Stimulated activated CD4-positive, alpha-beta T cell treated with anti-CD3 and anti-CD28 coated beads, Interleukin-2, amount 100 ng/mL, for 48 hours (primary cell): Measurements from ENCODE around the gene TNFRSF6B.
"Not testable (repeated sequence)": the region's sequence is repeated elsewhere in the genome, so short reads cannot be mapped to it uniquely, and the experiment has no call there.

ENCODE experiments used
- DNase-seq, 2 donors: peaks; one replicate each; pipeline ENCODE4 v3.0.0-alpha.2; 2020

The TNFRSF6B gene

DNA sequence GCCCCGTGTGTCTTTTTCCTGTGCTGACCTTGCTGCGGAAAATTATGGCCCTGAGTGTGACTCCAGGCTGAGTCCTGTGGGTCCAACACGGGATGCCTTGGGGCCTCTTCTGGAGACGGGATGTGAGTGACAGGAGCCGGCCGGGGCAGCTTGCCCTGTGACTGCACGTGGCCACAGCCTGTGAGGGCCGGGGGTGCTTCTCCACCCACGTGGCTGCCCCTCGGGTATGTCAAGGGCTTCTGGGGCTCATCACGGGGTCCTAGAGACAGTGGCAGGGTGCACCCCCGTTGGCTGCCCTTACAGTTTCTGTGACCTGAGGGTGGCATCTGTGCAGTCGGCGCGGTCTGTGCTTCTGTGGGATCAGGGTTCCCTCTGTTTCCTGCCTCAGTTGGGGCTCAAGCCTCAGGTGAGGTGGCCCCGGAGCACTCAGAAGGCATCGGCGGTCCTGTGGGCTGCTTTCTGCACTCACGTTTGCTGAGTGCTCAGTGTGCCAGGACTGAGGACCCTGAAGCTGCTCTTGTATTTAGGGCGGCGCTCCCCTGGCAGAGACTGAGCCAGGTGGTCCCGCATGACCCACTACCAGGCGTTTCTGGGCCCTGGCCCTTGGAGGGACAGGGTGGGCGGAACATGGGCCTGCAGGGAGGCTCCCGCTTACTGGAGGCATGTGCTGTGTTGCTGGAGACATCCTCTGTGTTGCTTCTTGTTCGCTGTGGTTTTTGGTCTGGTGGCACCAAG, 33.0 kb upstream of the TNFRSF6B start:
- no peak for DNase-seq

DNA sequence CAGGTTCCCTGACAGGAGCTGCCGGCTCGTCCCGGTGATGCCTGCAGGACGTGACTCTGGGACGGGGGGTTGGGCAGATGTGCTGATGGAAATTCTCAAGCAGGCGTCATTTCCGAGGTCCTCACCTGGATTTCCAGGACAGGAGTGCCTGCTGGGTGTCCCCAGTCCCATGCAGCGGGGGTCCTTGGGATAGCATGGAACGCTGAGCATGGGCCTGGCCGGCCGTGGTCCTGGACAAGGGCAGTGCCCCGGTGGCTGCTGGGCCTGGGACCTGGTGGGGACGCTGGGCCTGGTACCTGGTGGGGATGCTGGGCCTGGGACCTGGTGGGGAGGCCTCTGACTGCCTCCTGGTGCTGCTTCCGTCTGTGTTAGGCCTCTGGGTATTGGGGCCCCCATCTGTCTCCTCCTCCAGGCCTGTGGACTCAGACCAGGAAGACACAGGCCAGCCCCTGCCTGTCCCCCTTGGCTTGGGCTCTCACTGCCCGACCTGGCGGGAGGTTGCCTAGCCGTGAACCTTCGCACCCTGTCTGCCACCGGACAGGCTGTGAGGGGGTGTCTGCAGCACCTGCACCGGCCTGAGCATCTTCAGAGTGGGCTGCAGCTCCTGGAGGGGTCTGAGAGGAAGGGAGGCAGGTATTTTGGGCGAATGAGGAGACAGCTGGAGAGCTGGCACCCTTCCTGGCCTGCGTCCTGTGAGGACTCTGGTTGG, 32.2 kb upstream of the TNFRSF6B start:
- no peak for DNase-seq

DNA sequence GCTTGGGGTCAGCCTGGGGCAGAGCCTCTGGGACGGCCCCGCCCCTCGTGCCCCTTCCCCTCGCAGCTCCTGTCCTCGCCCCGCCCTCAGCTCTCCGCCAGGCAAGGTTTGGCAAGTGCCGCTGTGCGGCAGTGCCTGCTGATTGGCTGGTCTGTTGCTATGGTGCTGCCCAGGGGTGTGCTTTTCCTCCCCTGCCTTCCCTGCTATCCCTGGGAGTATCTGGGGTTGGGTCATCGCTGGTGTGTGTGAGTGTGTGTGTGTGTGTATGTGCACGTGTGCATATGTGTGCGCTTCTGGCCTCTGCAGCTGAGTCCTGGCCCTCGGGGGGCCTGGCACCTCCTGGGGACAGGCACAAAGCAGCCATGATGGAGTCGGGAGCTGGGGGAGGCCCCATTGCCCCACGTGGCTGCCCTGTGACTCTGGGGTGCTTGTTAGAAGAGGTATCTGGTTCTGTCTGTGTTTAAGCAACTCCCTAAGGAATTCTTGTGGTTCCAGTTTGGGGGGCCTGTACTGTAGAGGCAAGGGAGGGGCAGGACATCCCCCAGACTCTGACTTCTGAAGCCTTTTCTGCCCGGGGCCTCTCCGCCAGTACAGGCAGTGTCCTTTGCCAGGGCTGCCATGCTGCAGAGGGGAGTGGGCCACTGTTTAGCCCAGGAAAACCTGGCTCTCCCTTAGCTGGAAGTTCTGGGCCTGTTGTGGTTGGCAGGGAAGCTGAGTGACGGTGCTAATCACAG, 31.4 kb upstream of the TNFRSF6B start:
- DNase-seq = no peak

DNA sequence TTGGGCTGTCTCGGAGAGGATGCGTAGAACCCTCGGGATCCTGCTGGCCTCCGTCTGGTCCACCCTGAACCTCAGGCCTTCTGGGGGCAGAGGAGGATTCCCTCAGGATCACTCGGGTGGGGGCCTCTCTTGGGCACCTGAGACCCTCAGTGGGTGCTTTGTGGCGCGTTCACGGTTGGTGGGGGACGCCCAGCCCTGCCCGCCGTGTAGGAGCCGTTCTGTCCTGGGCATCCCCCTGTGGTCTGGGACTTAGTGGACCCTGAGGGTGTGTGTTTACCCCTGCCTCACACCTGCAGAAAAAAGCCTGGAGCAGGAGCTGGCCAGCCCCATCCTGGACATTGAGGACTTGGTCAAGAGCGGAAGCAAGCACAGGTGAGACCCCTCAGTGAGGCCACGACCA, 30.7 kb upstream of the TNFRSF6B start:
- DNase-seq = no peak

DNA sequence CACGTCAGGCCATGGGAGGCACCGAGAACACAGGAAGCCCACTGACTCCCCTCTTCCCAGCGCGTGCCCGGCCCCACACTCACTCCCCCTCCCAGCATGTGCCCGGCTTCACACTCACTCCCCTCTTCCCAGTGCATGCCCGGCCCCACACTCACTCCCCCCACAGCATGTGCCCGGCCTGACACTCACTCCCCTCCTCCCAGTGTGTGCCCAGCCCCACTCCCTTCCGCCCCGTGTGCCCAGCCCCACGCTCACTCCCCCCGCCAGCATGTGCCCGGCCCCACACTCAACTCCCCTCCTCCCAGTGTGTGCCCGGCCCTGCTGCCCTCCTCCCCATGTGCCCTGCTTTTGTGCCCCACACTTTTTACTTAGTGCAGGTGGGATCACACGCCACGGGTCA, 28.6 kb upstream of the TNFRSF6B start:
- no peak for DNase-seq

DNA sequence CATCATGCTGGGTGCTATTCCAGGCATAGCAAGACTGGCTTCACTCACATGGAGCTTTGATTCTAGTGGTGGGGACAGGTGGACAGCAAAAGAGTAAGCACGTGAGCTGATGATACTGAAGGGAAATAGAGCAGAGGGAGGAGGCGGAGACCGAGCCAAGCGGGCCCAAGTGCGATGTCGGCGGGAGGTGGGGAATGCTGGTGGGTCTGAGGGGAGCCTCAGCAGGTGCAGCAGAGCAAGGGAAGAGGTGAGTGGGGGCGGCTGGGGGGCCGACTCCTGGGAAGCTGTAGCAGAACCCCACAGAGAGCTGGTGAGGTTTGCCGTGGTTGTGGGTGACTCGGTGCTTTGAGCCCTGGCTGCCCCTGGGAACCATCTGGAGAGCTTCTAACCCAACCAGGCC, 28.1 kb upstream of the TNFRSF6B start:
- no peak for DNase-seq

DNA sequence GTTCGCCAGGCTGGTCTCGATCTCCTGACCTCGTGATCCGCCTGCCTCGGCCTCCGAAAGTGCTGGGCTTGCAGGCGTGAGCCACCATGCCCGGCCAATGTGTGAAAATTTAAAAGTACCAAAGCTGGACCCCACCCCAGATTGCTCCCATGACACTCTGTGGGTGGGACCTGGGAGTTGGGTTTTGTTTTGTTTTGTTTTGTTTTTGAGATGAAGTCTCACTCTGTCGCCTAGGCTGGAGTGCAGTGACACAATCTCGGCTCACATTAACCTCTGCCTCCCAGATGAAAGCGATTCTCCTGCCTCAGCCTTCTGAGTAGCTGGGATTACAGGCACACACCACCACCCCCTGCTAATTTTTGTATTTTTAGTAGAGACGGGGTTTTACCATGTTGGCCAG, 24.8 kb upstream of the TNFRSF6B start:
- not testable (repeated sequence) for DNase-seq

DNA sequence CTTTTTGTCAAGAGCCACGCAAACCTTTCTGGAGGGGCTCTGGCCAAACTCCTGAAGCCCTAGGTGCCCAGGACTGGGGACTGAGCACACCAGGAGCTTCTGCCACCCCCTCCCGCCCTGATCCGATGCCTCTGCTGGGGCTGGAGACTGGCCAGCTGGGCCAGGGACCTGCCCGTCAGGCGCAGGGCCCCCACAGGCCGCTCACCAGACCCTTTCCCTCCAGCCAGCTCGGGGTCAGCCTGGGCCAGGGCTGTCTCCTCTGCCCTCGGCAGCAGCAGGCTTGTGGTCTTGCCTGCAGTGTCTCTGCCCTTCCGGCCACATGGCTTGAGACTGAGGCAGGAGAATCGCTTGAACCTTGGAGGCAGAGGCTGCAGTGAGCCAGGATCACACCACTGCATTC, 23.8 kb upstream of the TNFRSF6B start:
- DNase-seq = no peak

DNA sequence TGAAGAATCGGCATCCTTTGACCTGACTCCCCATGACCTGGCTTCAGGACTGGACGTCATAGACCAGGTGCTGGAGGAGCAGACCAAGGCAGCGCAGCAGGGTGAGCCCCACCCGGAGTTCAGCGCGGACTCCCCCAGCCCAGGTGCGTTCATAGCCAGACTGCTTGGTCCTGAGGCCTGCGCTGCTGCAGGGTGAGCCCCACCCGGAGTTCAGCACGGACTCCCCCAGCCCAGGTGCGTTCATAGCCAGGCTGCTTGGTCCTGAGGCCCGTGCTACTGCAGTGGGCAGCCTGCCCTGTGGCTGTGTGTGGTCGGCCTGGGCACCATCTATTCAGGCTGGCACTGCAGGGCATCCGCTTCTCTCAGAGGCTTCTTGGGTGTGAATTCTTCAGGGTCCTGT, 22.5 kb upstream of the TNFRSF6B start:
- DNase-seq = no peak

DNA sequence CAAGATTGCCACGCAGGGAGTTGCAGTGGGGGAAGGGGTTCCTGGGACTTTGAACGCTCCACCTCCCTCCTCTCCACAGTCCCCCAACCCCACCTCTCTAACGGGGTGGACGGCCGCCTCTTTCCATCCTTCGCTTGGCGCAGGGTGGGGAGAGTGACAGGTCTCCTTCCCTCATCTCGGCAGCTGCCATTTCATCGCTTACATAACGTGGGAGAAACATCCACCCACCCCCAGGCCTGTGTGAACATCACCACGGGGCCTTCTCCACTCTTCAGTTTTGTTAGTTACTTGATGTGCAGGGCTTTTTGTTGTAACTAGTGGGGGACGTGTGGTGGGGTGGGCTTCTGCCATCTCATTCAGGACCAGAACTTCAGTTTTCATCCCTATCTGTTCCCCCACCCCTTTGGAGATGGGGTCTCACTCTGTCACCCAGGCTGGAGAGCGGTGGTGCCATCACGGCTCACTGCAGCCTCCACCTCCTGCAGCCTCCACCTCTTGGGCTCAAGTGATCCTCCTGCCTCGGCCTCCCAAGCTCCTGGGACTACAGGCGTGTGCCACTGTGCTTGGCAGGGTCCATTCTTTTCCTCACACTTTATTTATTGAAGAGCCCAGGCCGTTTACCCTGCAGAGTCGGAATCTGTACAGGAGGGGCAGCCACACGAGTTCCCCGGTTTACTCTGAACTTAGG, 20.6 kb upstream of the TNFRSF6B start:
- no peak for DNase-seq

DNA sequence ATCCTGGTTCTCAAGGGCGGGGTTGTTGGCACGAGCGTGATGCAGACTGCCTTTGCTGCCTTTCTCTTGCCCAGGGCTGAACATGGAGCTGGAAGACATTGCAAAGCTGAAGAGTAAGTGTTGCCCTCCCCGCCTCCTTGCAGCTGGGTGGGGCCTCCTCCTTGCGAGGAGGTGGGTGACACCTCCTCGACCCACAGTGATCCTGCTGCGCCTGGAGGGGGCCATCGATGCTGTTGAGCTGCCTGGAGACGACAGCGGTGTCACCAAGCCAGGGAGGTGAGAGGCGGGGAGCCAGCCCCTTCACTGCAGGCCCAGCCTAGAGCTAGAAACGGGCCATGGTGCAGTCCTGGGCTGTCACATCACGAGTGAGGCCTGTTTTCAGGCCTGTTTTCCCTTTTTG, 18.4 kb upstream of the TNFRSF6B start:
- no peak for DNase-seq

DNA sequence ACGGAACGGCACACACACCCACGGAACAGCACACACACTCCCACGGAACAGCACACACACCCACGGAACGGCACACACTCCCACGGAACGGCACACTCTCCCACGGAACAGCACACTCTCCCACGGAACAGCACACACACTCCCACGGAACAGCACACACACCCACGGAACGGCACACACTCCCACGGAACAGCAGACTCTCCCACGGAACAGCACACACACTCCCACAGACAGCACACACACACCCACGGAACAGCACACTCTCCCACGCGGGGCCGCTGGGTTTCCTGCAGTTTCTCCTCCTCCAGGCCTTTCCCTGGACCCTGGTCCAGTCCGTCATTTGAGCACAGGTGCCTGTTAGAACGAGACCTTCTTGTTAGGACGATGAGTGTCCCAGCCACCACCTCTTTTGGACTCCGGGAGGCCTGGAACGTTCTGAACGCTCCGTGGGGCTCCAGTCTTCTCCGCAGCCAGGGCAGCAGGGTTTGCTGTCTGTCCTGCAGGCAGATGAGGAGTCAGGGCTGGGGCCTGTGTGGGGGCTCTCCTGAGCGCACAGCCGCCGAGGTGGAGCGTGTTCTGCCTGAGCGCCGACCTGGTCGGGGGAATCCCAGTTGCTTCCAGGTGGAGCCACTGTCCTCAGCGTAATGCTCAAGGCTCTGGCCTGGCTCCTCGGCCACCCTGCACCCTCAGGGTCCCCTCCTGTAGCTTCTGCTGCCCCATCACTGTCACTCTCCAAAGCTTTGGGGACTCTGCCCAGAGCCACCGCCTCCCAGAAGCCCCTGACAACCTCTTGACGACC, 17.6 kb upstream of the TNFRSF6B start:
- DNase-seq = no peak

DNA sequence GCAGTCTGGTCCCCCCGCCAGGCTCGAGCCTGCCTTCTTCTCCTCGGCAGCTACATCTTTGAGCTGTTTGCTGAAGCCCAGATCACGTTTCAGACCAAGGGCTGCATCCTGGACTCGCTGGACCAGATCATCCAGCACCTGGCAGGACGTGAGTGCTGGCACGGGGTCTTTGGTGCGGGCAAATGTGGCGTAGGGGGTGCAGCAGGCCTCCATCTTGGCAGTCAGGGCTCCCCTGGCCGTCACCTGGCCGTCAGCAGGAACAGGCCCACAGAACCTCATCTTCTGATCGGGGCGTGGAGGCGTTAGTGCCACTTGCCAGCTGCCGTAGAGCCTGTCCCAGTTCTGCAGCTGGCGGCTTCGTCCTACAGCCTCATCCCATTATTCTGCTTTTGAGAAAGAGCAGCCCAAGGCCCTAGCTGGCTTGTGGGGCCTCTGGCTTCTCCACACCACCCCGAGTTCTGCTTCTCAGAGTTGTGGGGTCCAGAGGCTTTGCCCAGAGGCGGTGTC, 16.6 kb upstream of the TNFRSF6B start:
- no peak for DNase-seq

DNA sequence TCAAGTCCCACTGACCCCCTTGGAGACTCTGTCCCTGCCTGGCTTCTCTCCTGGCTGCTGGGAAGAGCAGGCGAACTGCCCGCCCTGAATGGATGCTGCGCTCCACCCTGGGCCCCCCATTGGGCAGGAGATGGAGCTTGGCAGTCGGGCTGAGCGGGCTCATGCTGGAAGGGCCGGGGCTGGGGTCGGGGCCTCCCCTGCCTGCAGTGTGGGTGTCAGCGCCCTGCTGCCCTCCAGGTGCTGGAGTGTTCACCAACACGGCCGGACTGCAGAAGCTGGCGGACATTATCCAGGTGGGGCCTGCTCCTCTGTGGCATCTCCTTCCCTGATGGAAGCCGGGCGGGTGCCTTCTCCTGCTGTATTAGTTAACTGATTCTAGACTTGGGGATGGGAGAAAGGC, 16.0 kb upstream of the TNFRSF6B start:
- no peak for DNase-seq

DNA sequence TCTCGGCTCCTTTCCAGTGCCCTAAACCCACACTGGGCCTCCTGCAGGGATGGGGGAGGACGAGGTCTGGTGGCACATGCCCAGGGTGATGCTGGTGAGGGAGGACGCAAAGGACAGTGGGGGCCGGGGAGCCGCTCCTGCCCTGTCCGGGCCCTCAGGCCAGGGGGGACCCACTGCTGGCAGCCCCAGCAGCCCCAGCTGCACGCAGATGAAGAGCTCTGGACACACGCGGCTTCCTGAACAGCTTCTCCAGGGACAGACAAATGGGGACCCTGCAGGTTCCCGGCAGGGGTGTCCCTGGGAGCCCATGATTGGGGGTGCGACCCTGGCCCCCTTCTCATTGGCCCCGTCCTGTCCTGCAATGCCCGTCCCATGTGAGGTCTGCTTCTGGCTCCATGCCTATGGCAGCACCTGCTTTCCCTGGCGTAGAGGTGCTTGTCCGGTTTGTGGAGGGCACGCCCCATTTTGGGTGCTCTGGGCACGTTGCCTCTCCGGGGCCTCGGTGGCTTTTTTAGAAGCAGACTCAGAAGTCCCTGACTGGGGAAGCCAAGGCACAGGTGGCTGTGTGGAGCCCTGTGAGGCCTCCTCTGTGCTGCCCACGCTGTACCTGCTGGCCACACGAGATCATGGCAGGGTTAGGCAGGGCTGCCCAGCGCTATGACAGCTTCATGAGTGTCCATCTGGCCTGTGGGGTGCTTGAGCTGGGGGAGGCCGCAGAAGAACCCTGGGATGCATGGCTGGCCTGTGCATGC, 15.4 kb upstream of the TNFRSF6B start:
- no peak for DNase-seq

DNA sequence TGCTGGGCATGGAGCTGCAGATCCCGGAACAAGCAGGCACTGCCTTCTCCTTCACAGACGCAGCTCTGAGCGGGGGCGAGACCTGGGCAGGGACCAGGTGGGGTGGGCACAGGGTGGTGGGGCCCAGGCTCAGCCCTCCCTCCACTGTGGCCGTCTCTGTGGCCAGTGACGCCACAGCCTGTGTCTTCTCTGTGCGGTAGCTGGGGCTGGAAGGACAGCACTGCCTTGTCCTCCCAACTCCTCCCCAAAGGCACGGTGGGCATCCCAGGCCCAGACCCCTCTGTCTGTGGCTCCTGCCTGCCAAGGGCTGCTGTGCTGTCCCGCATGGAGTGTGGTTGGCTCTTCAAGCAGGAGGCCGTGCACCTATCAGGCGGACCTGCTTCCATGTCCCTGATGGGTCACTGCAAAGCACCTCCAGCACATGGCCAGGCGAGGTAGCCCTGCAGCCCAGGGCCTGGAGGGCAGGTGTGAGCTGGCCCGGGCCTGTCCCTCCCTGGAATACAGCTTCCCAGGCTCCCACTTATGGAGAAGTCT, 14.8 kb upstream of the TNFRSF6B start:
- DNase-seq = no peak

DNA sequence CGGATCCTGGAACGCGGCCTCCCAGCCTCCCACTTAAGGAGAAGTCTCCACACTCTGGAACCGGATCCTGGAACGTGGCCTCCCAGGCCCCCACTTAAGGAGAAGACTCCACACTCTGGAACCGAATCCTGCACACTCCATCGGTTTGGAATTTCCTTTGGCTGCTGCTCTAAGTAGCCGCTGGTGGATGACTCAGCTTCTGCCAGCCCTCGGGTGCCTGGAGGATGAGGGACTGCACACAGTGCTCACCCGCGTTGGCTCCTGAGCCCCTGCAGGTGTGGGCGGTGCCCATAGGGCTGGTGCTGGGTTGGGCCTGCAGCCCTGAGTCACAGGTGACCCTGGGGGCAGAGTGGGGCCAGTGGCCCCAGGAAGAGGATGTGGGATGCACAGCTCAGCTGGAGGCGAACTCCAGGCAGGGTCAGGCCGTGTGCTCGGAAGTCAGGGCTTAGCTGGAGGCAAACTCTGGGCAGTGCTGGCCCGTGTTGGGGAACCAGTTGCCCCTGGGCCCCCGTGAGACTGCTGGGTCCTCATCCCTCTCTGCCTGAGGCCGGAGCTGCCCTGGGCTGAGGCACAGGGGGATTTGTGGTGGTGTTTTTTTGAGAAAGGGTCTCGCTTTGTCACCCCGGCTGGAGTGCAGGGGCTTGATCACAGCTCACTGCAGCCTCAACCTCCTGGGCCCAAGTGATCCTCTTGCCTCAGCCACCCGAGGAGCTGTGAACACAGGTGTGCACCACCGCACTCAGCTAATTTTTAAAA, 13.9 kb upstream of the TNFRSF6B start:
- no peak for DNase-seq

DNA sequence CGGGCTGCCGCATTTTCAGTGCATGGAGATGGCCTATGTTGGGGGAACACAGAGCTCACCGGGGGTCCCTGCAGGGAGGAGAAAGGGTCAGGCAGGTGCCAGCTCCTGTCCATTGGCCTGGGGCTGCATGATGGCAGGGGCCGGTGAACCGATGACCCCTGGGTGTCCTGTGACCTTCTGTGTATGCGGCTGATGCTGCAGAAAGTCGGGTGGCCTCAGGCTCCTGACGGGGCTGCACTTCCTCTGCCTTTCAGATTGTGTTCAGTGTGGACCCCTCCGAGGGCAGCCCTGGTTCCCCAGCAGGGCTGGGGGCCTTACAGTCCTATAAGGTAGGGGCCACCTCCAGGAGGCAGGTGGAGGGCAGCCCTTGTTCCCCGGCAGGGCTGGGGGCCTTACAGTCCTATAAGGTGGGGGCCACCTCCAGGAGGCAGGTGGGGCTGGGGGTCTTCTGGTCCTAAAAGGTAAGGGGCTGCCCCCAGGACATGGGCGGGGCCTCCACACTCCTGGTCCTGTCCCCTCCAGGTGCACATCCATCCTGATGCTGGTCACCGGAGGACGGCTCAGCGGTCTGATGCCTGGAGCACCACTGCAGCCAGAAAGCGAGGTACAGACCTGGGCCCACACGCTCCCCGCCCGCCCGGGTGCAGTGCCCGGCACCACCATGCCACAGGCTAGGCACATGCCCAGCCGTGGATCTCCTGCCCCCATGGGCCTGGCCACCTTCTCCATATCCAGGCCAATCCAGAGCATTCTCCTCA, 11.0 kb upstream of the TNFRSF6B start:
- DNase-seq = no peak

DNA sequence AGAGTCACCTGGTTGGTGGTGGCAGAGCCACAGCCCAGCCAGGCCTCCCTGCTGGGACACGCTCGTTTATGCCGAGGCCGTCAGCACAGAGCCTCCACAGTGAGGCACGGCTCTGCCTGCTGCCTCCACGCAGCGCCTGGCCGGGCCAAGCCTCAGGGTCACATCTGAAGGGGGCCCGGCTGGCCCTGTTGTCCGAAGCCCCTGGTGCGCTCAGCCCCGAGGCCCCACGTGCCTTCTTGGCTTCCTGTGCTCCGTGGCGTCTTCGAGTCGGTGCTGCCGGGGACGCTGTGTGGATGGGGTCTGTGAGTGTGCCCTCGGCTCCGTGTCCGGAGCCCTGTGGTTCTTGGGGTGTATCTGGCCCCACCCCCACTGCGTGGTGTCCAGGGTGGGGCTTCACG, 10.4 kb upstream of the TNFRSF6B start:
- DNase-seq = no peak
